Activated CD4-positive, alpha-beta T cell treated with anti-CD3 and anti-CD28 coated beads, Interleukin-2, amount 50 U/mL, for 1 hour (primary cell): ENCODE measurements around the gene IL1R1.
"Not testable (repeated sequence)": the region's sequence is repeated elsewhere in the genome, so short reads cannot be mapped to it uniquely, and the experiment has no call there.

ENCODE experiments used
- DNase-seq: peaks from one replicate; pipeline ENCODE4 v3.0.0-alpha.2; 2020

Gene IL1R1, protein sequence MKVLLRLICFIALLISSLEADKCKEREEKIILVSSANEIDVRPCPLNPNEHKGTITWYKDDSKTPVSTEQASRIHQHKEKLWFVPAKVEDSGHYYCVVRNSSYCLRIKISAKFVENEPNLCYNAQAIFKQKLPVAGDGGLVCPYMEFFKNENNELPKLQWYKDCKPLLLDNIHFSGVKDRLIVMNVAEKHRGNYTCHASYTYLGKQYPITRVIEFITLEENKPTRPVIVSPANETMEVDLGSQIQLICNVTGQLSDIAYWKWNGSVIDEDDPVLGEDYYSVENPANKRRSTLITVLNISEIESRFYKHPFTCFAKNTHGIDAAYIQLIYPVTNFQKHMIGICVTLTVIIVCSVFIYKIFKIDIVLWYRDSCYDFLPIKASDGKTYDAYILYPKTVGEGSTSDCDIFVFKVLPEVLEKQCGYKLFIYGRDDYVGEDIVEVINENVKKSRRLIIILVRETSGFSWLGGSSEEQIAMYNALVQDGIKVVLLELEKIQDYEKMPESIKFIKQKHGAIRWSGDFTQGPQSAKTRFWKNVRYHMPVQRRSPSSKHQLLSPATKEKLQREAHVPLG

DNA sequence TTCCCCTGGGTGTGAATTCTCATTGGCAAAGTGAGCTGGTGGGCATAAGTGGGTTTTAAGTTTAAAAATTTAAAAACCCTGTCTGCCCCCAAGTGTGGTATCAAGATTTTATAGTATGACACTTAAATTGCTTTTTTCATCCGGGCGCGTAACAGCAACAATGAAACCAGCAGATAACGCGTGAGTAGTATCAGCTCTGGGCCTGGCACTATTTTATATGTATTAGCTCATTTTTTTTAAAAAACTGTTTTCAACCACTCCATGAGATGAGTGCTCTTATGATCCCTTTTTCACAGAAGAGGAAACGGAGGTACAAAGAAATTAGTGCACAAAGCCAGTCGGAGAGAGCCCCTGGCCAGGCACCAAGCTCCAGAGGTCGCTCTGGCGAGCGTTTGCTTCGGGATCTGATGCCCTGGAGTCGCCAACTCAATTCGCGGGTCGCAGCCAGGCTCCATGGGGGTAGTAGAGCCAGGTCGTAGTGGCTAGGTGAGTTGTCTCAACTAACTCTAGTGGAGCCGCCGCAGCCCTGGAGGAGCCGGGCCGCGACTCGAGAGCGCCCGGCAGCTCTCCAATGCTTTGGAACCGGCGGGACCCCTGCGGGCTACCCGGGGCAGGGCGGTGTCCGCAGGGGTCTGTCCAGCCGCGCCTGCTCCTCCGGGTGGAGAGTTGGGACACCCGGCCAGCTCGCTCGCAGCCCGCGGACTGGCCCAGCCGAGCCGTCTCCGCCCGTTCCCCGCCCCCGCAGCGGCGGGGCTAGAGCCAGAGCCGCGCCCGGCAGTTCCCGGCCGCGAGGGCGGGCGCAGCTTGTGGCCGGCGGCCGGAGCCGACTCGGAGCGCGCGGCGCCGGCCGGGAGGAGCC lies at the start of gene IL1R1:
IL1R1 (plus strand) TSS at position 777 of the 859 bp plus-strand sequence. CDS start 14,979 bp downstream, outside the sequence.
- no peak for DNase-seq

DNA sequence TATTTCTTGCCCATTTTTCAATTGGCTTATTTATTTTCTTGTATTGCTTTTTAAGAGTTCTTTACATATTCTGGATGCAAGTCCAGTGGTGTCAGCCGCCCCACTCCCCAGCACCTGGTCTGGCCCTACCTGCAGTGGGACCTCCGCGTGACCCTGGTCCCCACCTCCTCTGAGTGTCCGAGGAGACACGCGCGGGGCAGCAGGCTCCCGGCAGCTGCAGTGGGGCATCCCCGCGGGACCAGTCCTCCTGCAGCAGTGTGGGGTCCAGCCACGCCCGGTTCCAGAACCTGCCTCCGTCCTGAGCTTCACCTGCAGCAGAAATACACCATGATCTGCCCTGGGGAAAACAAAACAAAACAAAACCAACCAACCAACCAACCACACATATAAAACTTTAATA lies 48.9 kb upstream of the IL1R1 start:
- no peak for DNase-seq

DNA sequence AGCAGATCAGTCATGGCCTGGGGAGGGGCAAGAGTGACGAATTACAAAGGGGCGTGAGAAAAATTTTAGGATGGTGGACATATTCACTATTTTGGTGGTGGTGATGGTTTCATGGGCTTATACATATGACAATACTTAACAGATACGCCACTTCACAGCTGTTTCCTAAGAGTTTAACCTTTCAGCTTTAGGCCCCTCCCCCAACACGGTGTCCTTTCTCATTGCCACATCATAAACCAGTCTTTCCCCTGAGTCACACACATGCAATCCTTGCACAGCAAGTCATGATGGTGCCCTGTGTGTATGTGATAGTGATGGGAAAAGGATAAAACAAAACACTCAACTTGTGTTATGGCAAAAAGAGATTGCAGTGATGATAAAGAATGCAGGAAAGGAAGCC lies 47.6 kb upstream of the IL1R1 start:
- DNase-seq = no peak

DNA sequence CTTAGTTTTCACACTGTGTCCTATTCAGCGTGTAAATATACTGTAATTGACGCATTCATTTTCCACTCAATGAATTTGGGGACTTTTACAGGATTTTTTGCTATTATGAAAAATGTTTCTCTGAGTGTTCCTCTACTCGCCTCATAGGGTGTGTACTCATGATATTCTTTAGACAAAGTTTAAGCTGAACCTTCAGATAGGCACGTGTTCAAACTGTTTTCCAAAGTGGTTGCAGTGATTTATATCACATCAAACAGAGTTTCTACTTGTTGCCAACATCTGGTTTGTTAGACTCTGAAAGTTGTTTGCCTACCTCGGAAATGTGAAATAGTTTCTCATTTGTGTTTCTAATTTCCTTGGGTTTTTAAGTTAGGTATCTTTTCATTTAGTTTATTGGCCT lies 46.4 kb upstream of the IL1R1 start:
- no peak for DNase-seq

DNA sequence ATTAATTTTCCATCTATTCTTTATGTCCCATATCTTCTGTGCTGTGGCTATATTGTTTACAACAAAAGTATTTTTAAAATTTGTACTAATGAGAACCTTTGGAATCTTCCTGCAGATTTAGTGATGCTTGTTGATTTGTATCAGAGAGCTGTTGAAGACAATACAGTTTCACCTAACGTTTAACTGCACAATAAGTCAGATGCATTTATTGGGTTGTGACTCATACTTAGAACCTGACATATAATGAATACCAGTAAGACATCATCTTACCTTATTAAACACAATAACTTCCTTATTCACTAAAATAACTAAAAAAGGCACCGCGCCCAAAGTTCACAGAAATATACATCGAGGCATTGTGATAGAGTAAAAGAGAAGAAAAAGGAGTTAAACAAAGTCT lies 43.8 kb upstream of the IL1R1 start:
- DNase-seq = no peak

- DNase-seq = no peak
These were observed 42.8 kb upstream of the IL1R1 start for GRCh38 chr2:102099536-102100298.

DNA sequence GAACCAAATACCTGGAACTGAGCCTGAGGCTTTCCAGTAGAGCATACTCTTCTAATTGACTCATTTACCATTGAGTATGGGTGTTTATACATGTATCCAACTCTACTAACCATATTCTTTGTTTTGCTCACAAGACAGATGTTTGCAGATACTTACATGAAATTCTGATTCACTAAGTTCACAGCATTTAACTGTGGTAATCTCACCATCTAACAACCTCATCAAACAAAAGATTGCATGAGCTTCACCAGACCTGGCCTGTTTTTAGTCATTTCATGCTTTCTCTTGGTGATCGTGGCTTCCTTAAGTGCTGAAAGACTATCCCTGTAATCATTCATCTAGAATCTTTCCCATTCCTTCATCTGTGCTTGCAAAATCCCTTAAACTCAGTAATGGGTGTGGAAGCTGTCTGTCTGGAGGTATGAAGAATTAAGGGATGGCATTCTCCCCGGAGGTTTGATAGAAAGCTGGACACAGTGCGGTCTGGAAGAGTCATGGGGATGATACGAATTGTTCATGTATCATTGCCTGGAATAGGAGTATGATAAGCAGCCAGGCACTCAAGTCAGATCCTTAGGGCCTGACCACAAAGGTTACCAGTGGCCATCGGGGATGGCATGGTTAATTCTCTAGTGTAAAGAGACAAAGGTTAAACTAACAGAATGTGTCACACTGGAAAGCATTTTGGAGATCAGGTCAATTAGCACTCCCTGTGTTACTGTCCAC lies 42.0 kb upstream of the IL1R1 start:
- DNase-seq = no peak

- DNase-seq = no peak
These were observed 41.3 kb upstream of the IL1R1 start for GRCh38 chr2:102101097-102101848.

GRCh38 chr2:102101849-102102635 lies 40.5 kb upstream of the IL1R1 start:
- DNase-seq = no peak

GRCh38 chr2:102102636-102102948 lies 40.0 kb upstream of the IL1R1 start:
- not testable (repeated sequence) for DNase-seq

DNA sequence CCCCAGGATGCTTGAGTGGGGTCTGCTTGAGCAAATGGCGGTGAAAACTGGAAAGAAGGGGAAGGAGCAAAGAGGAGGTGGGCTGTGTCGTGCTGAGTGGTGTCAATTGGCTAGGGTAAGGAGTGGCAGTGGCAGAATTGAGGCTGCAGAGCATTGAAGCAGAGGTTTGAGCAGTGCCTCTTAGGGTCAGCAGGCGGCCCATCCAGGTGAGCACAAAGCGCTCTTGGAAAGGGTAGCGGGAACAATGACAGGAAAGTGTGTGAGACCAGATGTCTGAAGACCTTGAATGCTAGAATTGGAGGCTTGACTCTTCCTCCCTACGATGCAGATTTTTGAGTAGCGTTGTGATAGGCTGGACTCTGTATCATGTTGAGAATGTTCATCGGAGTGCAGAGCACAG lies 39.3 kb upstream of the IL1R1 start:
- DNase-seq = no peak

DNA sequence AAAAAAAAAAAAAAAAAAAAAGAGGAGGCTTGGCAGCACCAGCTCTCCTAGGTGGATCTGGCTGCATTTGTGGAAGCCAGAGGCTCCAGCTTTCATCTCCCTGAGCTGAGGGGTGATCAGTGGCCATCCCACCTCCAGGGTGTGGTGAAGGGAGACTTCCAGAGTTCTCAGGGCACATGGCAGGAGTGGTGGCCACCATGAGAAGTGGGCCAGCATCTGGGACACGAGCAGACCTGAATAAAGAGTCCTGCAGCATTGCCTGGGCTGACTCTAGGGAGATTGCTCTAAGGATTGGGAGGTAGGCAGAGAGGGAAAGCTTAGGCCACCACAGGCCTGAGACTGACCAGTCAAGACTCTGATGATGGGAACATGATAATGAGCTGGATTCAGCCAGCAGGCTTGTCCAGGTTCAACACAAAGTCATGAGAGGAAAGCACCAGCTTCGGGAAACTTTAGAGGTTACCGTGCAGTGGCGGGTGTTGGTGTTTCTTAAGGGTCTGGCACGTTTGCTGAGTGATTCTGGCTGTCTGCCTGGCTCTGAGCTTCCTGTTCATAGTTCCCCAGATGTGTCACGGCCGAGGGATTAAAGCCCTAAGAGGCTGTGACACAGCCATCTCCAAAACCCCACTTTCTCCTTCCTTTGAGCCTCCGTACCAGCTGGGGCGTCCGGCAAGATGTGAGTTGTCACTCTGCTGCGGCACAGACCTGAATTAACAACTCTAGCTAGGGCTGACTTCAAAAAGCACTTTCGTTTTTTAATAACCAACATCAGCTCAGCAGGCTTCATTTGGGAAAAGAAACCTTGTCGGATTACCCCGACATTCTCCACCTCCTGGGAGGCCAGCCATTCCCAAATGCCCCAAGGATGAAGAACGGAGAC lies 38.3 kb upstream of the IL1R1 start:
- peak; percentile 29 for DNase-seq

GRCh38 chr2:102106133-102106556 lies 36.4 kb upstream of the IL1R1 start:
- no peak for DNase-seq

- DNase-seq = not testable (repeated sequence)
These were observed 35.5 kb upstream of the IL1R1 start for GRCh38 chr2:102106813-102107740.

GRCh38 chr2:102107741-102108070 lies 34.8 kb upstream of the IL1R1 start:
- no peak for DNase-seq

DNA sequence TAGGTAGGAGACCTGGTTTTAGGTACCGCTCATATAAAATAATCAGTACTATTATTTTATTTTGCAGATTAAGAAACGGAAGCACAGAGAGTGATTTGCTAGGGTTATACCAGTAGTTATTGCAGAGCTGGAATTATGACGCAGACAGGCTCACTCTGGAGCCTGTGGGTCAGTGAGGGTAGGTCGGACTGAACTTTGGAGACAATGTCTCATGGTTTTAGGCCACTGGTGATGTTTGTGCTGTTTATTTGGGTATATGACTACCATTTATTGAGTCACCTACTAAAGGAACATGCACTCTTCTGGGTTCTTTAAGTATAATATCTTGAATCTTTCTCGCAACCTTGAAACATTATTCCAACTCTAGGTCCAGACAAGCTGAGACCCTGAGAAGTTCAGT lies 33.5 kb upstream of the IL1R1 start:
- DNase-seq = no peak

- DNase-seq = no peak
These were observed 32.4 kb upstream of the IL1R1 start for GRCh38 chr2:102110171-102110570.

DNA sequence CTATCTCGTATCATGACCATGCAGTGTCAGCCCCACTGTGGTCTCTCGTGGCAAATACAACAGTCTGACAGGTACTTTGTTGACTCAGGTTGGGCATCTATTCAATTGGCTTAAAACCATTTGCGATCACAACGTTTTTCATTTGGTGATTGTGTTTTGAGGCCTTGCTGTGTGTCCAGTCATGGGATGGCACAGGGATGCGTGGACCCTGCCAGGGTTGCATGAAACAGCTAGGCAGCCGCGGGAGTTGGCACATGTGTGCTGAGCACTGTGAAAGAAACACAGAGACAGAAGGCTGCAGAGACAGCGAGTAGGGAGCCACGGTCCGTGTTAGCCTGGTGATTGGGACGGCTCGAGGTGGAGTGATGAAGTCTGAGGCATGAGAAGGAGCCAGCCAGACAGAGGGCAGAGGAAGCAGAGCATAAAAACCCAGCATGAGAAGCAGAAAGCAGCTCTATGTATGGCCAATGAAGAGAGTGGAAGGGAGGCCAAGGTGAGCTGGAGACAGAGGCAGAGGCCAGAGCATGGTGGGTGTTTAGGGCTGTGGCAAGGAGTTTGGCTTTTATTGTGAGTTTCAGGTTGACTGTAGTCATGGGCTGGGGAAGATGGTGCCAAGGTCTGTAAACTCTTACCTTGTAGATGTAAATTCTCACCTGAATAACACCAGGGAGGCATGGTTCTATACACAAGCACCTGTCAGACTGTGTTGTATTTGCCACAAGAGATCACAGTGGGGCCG lies 31.8 kb upstream of the IL1R1 start:
- no peak for DNase-seq
